NOMO-1 (cell line): ENCODE measurements around the gene SLC9C1.
A peak's percentile ranks its signal among the peaks of the same experiment; 100 is the strongest.
"Not testable (repeated sequence)": the region's sequence is repeated elsewhere in the genome, so short reads cannot be mapped to it uniquely, and the experiment has no call there.

Experiments
- DNase-seq, 2 experiments: peaks; one replicate each; lab custom pipeline; 2025; ENCODE audit not compliant: unreplicated experiment in 2 of 2; lab: John Stamatoyannopoulos, UW

The SLC9C1 gene

GRCh38 chr3:112199622-112200316 is 94.2 kb downstream of the SLC9C1 start:
- DNase-seq = no peak

GRCh38 chr3:112197131-112197530 is 96.9 kb downstream of the SLC9C1 start:
- DNase-seq = no peak

- DNase-seq = no peak
Observed at GRCh38 chr3:112187300-112187699, 106.7 kb downstream of the SLC9C1 start.

GRCh38 chr3:112185423-112186035 is 108.5 kb downstream of the SLC9C1 start:
- DNase-seq = not testable (repeated sequence)

- no peak for DNase-seq
Observed at GRCh38 chr3:112175646-112176045, 118.4 kb downstream of the SLC9C1 start.

DNA sequence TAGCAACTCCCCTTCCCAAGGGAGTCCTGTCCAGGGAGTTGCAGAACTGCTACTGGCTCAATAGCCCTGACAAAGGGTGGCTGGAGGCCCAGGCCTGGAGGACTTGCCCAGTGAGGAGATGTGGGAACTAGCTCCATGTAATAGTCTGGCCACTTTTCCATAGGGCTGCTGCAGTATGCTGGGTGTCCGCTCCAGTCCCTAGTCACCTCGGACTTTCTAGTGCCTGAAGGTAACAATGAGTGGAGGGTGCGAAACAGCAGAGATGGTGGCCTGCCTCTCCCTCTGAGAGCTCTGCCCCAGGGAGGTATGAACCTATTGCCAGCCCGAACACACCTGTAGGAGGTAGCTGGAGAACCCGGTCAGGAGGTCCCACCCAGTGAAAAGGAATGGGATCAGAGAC is 119.0 kb downstream of the SLC9C1 start:
- no peak for DNase-seq

- DNase-seq = no peak
Observed at GRCh38 chr3:112171144-112171543, 122.9 kb downstream of the SLC9C1 start.

DNA sequence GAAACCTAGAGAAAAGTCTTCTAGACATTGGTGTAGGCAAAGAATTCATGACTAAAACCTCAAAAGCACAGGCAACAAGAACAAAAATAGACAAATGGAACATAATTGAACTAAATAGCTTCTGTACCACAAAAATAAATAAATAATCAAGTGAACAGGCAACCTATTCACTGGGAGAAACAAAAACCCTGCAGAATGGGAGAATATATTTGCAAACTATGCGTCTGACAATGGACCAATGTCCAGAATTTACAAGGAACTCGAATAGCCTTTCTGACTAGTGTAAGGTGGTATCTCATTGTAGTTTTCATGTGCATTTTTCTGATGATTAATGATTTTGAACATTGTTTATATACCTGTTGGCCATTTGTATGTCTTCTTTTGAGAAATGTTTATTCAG is 124.0 kb downstream of the SLC9C1 start:
- DNase-seq = no peak

- DNase-seq = peak in 1 of 2 experiments; percentile 5
Observed at GRCh38 chr3:112167758-112168157, 126.3 kb downstream of the SLC9C1 start.

- no peak for DNase-seq
Observed at GRCh38 chr3:112149136-112149535, 144.9 kb downstream of the SLC9C1 start.

GRCh38 chr3:112143689-112144088 is 150.3 kb downstream of the SLC9C1 start:
- no peak for DNase-seq

DNA sequence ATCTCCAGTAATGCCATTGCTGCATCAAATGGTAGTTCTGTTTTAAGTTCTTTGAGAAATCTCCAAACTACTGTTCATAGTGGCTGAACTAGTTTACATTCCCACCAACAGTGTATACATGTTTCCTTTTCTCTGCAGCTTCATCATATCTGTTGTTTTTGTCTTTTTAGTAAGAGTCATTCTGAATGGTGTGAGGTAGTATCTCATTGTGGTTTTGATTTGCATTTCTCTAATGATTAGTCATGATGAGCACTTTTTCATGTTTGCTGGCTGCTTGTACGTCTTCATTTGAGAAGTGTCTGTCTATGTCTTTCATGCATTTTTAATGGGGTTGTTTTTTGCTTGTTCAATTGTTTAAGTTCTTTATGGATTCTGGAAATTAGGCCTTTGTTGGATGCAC is 150.8 kb downstream of the SLC9C1 start:
- DNase-seq = no peak

DNA sequence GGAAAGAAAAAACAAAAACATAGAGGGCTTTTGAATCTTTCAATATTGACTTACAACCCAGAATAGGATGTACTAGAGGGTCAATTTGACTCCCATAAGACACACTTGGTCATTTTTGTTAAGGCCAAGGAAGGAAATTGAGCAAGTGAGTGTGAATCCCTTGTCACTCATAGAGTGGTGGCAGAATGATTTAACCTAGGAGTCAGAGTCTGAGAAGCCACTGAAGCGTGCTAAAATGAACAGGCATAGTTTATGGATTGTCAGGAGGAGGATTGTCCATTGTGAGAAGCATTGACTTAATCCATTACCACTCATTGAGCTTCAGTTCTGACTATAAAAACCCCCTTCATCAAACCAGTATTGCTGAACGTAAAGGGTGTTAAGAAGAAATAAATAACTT is 152.7 kb downstream of the SLC9C1 start:
- DNase-seq = no peak

DNA sequence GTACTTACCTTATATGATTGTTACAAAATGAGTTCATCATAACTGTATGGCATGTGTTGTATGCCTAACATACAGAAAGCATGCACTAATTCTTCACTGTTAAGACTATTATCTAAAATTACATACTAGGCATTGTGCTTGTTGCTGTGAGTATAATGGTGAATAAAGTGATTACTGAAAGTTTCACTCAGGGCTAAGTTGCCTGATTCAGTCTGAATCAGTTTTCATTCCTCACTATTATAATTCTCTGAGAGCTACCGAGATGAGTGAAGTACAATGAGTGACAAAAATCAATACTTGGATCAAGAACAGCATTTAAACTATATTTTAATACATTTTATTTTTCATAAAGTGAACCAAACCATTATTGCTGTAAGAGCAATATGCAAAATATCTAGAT is 153.4 kb downstream of the SLC9C1 start:
- no peak for DNase-seq

- peak in 1 of 2 experiments; percentile 38 for DNase-seq
Observed at GRCh38 chr3:112138219-112138969, 155.6 kb downstream of the SLC9C1 start.

GRCh38 chr3:112137781-112138180 is 156.2 kb downstream of the SLC9C1 start:
- peak in 1 of 2 experiments; percentile 35 for DNase-seq

DNA sequence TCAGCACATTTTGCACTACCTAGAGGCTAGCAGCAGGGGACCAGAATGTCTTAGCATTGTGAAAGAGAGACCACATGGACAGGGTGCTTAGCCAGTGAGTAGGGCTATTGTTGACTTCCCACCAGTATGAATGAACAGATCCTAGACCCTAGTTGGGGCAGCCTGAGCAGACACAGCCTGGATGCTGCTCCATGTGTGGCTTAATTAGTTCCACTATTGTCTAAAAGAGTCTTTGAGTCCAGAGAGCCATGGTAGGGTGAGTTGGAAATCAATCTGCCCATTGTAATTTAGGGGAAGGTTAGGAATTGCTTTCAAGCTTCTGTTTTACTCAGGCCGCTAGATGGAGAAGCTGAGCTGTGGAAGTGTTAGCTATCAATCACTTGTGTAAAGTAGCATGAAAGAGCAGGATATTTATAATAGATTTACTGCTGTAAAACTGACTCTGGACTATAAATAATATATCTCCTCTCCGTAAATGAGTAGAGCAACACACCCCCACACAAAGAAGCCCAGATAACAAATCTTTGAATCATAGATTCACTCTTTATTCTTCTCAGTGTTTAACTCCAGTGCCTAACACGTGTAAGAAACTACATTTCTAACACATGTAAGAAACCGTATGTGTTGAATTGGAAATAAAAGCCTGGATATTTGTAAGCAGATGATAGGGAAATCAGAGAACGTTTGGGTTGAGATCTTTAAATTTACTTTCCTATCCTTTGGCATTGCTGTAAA is 156.9 kb downstream of the SLC9C1 start:
- DNase-seq = peak; percentile 27 to 59

- no peak for DNase-seq
Observed at GRCh38 chr3:112136046-112136445, 158.0 kb downstream of the SLC9C1 start.

- DNase-seq = no peak
Observed at GRCh38 chr3:112134335-112135124, 159.5 kb downstream of the SLC9C1 start.

- DNase-seq = no peak
Observed at GRCh38 chr3:112133626-112134334, 160.2 kb downstream of the SLC9C1 start.
